ENCODE results near the gene SPTB. TPM values are rescaled to one million over a fixed set of nuclear protein-coding genes. Genes with fewer than 3 reads are reported as not detected.
A peak's percentile ranks its signal among the peaks of the same experiment; 100 is the strongest.

The SPTB gene
- total RNA-seq, 1 experiment from 2014 or later, result 1.4 TPM

DNA sequence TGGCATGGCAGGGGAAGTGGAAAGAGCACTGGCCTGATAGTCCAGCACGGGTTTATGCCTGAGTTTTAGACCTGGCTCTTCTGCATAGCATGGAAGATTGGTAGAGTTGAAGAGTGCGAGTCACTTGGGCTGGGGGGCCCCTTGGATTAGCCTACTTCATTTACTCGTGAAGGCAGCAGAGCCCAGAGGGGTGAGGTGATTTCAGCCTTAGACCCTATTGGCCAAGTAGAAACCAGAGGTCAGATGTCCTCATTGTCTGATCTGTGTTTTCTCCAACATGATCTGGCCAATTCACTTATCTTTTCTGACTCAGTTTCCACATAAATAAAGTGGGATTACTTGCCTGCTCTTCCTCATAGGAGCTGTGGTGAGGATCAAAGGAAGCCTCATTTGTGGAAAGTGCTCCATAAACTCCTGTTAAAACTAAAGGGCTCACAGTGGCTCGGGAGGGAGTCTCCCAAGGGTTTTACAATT, 173.6 kb downstream of the SPTB start:
- Histone ChIP-seq H3K27me3 (no peaks in the 10 kb centered on the region), H3K4me1 (peaks cover 15% of the 10 kb centered on the region), H3K9me3 (replicated peaks) (no peaks in the 10 kb centered on the region), H3K36me3 (no peaks in the 10 kb centered on the region; the same call in 1 of the 2 replicates), H3K27ac (peak overlapping the region; percentile 67; the same call in 1 of the 2 replicates), H3K4me3 (peak overlapping the region; percentile 81)
- no peak for DNase-seq

DNA sequence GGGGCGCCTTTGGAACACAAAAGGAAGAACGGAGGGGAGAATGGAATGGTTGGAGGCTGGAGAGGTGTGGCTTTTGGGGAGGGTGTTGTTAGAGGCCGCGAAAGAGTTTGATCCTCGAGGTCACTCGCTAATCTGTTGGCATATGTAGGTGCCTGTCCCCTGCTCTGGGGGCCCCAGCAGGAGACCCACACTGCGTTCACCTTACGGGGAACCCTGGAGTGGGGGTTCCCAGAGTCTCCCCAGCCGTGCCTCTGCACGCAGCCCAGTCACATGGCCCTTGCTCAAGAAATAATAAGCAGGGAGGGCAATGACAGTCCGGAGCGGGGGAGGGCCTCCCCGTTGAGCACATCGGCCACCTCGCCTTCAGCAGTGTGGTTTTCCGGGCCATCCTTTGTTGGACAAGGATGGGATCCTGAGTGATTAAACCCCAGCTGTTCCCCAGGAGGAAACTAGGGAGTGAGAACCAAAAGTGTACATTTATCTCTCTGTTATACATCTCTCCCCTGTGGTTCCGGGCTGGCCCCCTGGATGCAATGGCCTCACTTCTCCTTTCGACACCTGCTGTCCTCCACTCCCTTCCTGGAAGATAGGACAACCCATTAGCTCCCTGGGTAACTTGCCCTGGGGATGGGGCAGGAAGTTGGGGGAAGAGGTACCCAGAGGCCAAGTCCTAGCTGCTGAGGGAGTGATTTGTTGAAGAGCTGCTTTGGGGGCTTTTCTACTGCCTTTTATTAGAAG, 174.2 kb downstream of the SPTB start:
- no peaks in the 10 kb centered on the region for H3K27me3 ChIP-seq
- no peaks in the 10 kb centered on the region for H3K36me3 ChIP-seq
- H3K4me3 ChIP-seq, result peak overlapping the region; percentile 81
- peaks cover 15% of the 10 kb centered on the region for H3K4me1 ChIP-seq
- H3K9me3 ChIP-seq (replicated peaks), result no peaks in the 10 kb centered on the region
- DNase-seq, result peak; percentile 61 to 76
- H3K27ac ChIP-seq, result peak overlapping the region; percentile 67

DNA sequence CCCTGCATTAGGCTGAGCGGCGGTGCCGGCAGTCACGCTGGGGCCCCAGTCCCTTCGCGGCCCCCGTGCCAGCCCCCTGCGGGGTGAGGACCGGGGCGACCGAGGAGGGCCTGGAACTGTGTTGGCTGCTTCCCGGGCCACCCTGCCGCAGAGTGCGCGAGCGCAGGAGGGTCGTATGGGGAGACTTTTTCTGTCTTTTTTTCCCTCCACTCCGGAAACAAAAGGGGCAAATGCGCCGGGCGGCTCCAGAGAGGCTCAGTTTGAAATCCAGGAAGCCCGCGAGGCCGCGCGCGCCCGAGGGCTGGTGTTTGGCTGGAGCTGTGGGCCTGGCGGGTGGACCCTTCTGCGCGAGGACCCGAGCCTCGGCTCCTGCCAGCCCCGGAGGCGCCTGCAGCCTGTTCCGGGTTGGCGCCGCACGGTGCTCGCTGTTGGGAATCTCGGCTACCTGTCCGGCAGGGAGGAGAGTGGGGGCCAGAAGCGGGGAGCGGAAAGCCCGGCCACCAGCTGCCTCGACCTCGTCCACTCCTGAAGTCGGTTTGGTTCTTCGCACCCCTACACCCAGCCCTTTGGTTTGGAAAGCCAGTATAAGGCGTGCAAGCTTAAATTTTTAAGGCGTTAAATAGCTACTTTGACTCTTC, 174.8 kb downstream of the SPTB start:
- peak; percentile 29 to 53 for DNase-seq
- Histone ChIP-seq H3K9me3 (replicated peaks) (no peaks in the 10 kb centered on the region), H3K27me3 (no peaks in the 10 kb centered on the region), H3K4me1 (peaks cover 15% of the 10 kb centered on the region), H3K36me3 (no peaks in the 10 kb centered on the region), H3K4me3 (peak overlapping the region; percentile 81), H3K27ac (peak overlapping the region; percentile 67)

DNA sequence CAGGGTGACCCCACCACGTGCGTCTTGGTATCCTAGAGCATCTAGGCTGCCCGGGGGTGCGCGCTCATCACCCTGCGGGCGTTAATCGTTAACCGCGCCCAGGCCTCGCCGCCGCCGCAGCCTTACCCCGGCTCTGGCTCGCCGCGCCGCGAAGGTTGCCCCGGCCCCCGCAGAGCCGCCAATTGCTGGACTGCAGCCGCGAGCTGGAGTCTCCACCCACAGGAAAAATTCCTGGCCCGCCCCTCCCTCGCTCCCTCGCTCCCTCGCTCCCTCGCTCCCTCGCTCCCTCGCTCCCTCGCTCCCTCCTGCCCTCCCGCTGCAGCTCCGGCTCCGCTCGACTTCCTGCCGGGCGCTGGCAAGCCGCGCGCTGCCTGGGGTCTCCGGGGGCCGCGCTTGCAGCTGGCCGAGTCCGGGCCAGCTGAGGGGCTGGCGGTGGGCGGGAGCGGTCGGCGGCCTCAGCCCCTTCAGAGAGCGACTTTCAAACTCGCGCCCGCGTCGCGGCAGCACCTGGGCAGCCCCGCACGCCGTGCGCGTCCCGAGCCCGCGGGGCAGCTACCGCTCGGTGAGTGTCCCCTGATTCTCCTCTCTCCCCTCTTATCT, 175.5 kb downstream of the SPTB start, which contains the start of gene PLEKHG3:
TSS of gene PLEKHG3 (plus strand) at position 282 of the 600 bp plus-strand sequence. CDS start 23,208 bp downstream, outside the sequence.
- Histone ChIP-seq H3K9me3 (replicated peaks) (no peaks in the 10 kb centered on the region), H3K36me3 (no peaks in the 10 kb centered on the region), H3K27ac (peak within 1 kb of the TSS; percentile 67), H3K4me3 (peak within 1 kb of the TSS; percentile 81), H3K4me1 (peaks cover 15% of the 10 kb centered on the region), H3K27me3 (no peaks in the 10 kb centered on the region)
- DNase-seq, result peak; percentile 82 to 85

DNA sequence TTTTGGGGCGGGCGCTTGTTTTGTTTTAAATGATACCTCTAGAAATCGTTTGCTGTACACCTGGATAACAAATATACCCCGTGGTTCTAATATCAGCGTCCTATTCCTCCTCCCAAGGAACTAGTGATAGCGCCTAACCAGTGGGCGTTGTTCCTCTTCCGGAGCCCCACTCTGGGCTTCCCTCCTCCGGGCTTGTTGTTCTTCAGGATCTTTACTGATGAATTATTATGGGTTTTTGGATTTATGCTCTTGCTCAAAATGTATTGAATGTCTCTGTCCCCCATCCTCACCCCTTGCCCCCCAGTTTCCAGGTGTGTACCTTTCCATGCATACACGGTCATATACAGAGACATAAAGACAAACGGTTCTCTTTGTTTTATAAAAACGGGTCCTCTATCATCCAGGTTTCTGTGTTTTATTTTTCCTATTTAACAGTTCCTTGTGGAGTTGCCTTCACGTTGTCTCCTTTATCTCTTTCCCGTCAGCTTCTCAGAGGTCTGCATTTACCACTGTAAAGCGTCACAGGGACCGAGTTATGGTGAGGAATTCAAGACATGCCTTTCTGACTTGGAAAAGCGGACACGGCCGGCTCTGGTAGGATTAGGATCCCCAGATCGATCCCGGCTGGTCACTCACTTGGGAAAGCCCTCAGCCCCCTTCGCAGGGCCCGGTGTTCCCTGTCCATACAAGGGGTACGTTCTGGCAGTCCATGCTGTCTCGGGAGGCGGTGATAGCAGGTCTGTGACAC, 176.1 kb downstream of the SPTB start:
- H3K36me3 ChIP-seq, result no peaks in the 10 kb centered on the region
- DNase-seq, result no peak
- no peaks in the 10 kb centered on the region; the same call in 1 of the 2 replicates for H3K27me3 ChIP-seq
- no peaks in the 10 kb centered on the region for H3K9me3 ChIP-seq (replicated peaks)
- H3K4me1 ChIP-seq, result peaks cover 15% of the 10 kb centered on the region
- peak overlapping the region; percentile 81 for H3K4me3 ChIP-seq
- H3K27ac ChIP-seq, result peak overlapping the region; percentile 67; the same call in 1 of the 2 replicates

DNA sequence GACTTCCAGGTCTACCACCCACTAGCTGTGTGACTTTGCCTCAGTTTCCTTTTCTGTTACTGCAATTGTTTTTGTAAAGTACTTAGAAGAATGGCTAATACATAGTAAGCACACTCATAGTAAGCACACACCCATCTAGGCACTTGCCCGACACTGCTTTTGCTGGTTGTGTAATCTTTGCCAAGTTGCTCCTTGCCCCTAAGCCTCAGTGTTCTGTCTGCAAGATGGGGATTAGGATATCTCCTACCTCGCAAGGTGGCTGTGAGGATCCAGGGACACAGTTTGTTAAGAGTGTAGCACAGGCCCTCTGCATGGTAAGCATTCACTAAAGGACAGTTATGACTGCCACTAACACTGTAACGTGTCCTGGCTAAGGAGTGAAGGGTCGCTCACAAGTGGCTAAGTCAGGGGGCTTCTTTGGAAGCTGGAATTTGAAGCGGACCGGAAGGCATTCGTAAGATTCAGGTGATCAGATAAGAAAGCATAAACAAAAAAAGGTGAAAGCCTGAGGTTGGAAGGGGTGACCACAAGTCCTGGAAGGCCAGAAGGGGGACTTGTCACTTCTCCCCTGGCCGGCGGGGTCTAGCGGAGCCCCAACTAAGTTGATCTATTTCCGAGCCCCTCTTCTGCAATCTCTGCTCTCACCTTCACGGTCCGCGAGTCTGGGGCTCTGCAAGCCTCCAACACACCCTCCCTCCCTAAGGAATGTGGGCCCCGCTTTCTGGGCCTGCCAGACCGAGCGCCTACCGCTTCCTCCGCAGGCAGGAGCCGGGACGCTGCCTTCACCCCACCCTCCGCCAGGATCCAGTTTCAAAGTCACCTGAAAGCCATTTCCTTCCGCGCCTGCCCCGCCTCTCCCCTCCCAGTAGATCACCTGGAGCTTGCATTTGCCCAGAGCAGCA, 177.0 kb downstream of the SPTB start:
- no peak for DNase-seq
- Histone ChIP-seq H3K27ac (no peak overlapping the region), H3K9me3 (replicated peaks) (no peaks in the 10 kb centered on the region), H3K4me1 (peaks cover 15% of the 10 kb centered on the region), H3K27me3 (no peaks in the 10 kb centered on the region; the same call in 1 of the 2 replicates), H3K36me3 (no peaks in the 10 kb centered on the region), H3K4me3 (no peak overlapping the region)

DNA sequence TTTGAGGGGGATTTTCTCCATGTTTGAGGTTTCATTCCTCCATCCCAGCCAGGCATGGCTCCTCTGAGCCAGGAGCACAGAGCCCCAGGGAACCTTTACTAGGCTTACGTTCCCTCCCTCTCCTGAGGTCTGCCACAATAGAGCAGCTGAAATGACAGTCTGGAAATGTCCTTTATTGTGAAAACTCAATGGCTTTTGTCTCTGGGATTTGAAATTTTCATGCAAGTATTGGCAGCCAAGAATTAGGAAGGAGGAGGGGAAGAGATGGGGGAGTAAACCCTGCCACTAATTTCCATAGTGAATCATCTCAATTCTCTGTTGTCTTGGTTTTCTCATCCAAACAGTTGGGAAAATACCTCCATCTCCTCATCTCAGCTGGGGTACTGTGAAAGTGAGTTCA, 178.0 kb downstream of the SPTB start:
- H3K27ac ChIP-seq, result no peak overlapping the region
- DNase-seq, result no peak
- H3K9me3 ChIP-seq (replicated peaks), result no peaks in the 10 kb centered on the region
- H3K27me3 ChIP-seq, result no peaks in the 10 kb centered on the region; the same call in 1 of the 2 replicates
- peaks cover 14% of the 10 kb centered on the region for H3K4me1 ChIP-seq
- H3K4me3 ChIP-seq, result no peak overlapping the region
- no peaks in the 10 kb centered on the region for H3K36me3 ChIP-seq

DNA sequence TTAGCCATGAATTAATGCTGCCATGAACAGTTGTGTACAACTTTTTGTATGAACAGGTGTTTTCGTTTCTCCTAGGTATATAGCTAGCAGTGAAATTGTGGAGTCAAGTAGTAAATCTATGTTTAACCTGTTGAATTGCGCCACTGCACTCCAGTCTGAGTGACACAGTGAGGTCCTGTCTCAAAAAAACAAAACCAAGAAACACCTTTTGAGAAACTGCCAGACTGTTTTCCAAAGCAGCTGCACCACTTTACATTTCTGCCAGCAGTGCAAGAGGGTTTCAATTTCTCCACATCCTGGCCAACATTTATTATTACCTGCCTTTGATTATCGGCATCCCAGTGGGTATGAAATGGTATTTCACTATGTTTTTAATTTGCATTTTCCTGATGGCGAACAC, 178.8 kb downstream of the SPTB start:
- no peak overlapping the region for H3K4me3 ChIP-seq
- H3K9me3 ChIP-seq (replicated peaks), result no peaks in the 10 kb centered on the region
- H3K36me3 ChIP-seq, result no peaks in the 10 kb centered on the region
- H3K27me3 ChIP-seq, result no peaks in the 10 kb centered on the region; the same call in 1 of the 2 replicates
- no peak overlapping the region for H3K27ac ChIP-seq
- no peak for DNase-seq
- H3K4me1 ChIP-seq, result peaks cover 7% of the 10 kb centered on the region

DNA sequence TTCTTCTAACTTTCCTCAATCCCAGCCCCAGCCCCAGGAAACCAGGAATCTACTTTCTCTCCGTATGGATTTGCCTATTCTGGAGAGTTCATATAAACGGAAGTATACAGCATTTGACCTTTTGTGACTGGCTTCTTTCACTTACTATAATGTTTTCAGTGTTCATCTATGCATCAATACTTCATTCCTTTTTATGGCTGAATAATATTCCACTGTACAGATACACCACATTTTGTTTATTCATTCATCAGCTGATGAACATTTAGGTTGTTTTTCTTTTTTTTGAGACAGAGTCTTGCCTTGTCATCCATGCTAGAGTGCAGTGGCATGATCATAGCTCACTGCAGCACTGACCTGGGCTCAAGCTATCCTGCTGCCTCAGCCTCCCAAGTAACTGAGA, 179.4 kb downstream of the SPTB start:
- Histone ChIP-seq H3K4me3 (no peak overlapping the region), H3K4me1 (peaks cover 5% of the 10 kb centered on the region; the same call in 1 of the 2 replicates), H3K9me3 (replicated peaks) (no peaks in the 10 kb centered on the region), H3K27ac (no peak overlapping the region), H3K27me3 (peaks cover 5% of the 10 kb centered on the region; the same call in 1 of the 2 replicates), H3K36me3 (no peaks in the 10 kb centered on the region)
- no peak for DNase-seq

DNA sequence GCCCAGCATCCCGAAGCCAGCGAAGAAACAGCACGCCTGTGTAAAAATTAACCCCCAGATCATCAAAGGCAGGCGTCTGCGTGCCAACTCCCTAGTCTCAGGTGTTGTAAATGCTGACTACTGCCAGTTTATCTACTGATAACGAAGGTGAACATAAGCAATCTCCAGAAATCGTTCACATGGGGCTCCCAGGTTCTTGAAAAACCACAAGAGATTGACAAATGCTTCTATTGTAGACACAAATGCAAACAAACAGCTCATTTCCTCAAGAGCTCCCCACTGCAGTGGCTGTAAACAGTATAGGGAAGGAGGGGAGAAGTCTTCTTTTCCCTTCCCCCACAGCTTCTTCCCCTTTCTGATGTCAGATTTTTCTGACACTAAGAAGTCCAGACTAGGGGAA, 180.8 kb downstream of the SPTB start:
- no peak overlapping the region for H3K27ac ChIP-seq
- DNase-seq, result no peak
- H3K9me3 ChIP-seq (replicated peaks), result no peaks in the 10 kb centered on the region
- no peaks in the 10 kb centered on the region for H3K36me3 ChIP-seq
- no peak overlapping the region for H3K4me3 ChIP-seq
- peaks cover 5% of the 10 kb centered on the region; the same call in 1 of the 2 replicates for H3K27me3 ChIP-seq
- peaks cover 5% of the 10 kb centered on the region; the same call in 1 of the 2 replicates for H3K4me1 ChIP-seq

DNA sequence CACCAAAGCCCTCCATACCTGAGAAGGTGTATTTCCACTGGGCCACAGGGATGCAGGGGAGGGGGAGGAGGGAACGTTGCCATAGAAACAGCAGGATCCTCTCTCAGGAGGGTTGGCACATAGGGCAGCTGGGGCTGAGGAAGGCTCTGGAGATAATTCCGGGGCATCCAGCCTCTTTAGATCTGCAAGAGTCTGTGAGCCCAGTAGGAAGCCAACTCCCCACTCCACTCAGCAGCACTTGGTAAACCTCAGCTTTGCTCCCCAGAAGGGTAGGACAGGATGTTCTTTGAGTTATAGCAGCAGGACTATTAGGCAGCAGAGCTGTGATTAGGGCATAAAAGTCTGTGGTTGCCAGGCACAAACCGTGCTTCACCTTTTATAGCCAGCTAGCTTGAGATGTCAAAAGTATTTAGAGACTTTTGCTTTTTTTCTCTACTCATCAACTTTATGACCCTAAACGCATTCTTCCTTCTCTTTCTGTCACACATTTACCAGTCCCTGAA, 183.3 kb downstream of the SPTB start:
- H3K27me3 ChIP-seq, result peaks cover 5% of the 10 kb centered on the region; the same call in 1 of the 2 replicates

More for the DNA sequence above, 183.3 kb downstream of the SPTB start:
- Histone ChIP-seq H3K4me1 (peaks cover 5% of the 10 kb centered on the region; the same call in 1 of the 2 replicates), H3K9me3 (replicated peaks) (no peaks in the 10 kb centered on the region), H3K4me3 (no peak overlapping the region), H3K36me3 (no peaks in the 10 kb centered on the region), H3K27ac (no peak overlapping the region)
- no peak for DNase-seq
